Measurements from ENCODE around the gene CBY1. TPM values are rescaled to one million over a fixed set of nuclear protein-coding genes. Genes with fewer than 3 reads are reported as not detected.
A peak's percentile ranks its signal among the peaks of the same experiment; 100 is the strongest.

CBY1 gene
- total and polyA plus RNA-seq, 3 experiments from 2014 or later, result 7.6 to 15.1 (median 14.0) TPM

- no peaks in the 10 kb centered on the region for H3K27me3 ChIP-seq (ENCODE audit: insufficient read depth, low read length, poor library complexity, severe bottlenecking)
- H3K36me3 ChIP-seq (ENCODE audit: insufficient read depth, low read length), result no peaks in the 10 kb centered on the region
- peak overlapping the region; percentile 91 to 95 (median 93) for H3K4me3 Mint-ChIP-seq
- H3K4me1 ChIP-seq (ENCODE audit: insufficient read depth, low read length), result peaks cover 47% of the 10 kb centered on the region
- H3K4me1 Mint-ChIP-seq, result peaks cover 61 to 72% (median 66%) of the 10 kb centered on the region in 3 donors
- peak overlapping the region; percentile 82 for H3K4me3 ChIP-seq (ENCODE audit: low read length)
- POLR2A ChIA-PET, result interaction anchor here (0.5 to 4.2 kb wide), 19 partner anchors 9 to 862 kb away, joined by 3 to 36 read pairs (median 4); partner anchors contain the start of genes ANKRD54, CBX6 and TOMM22
- H3K9me3 ChIP-seq (ENCODE audit: low read length), result no peaks in the 10 kb centered on the region
- CTCF ChIA-PET, result interaction anchor here (0.9 to 1.8 kb wide), 8 partner anchors 9 to 86 kb away, joined by 3 to 5 read pairs (median 4); partner anchors contain the start of gene TOMM22
- peak overlapping the region; percentile 74 for H3K27ac ChIP-seq (ENCODE audit: low read depth, low read length)
- peaks cover 0 to under 1% (median 0%) of the 10 kb centered on the region in 5 donors for H3K9me3 Mint-ChIP-seq
- H3K36me3 Mint-ChIP-seq, result peaks cover 0 to 40% (median 5%) of the 10 kb centered on the region in 3 donors
- peak overlapping the region; percentile 74 to 98 (median 95) for H3K27ac Mint-ChIP-seq
- DNase-seq, result peak; percentile 17 to 56 (median 32)
- peaks cover 0 to 3% of the 10 kb centered on the region in 2 donors for H3K27me3 Mint-ChIP-seq
Measured at GRCh38 chr22:38706101-38706900, 49.9 kb downstream of the CBY1 start.

- H3K4me3 ChIP-seq (ENCODE audit: low read length), result peak overlapping the region; percentile 82
- H3K27me3 ChIP-seq (ENCODE audit: insufficient read depth, low read length, poor library complexity, severe bottlenecking), result no peaks in the 10 kb centered on the region
- peaks cover 42% of the 10 kb centered on the region for H3K4me1 ChIP-seq (ENCODE audit: insufficient read depth, low read length)
- Mint-ChIP-seq H3K27ac (peak overlapping the region; percentile 74 to 98 (median 95)), H3K36me3 (peaks cover 0 to 40% (median 5%) of the 10 kb centered on the region in 3 donors), H3K4me3 (peak overlapping the region; percentile 91 to 95 (median 93)), H3K27me3 (no peaks in the 10 kb centered on the region), H3K4me1 (peaks cover 56 to 68% (median 65%) of the 10 kb centered on the region in 3 donors), H3K9me3 (no peaks in the 10 kb centered on the region)
- peak overlapping the region; percentile 74 for H3K27ac ChIP-seq (ENCODE audit: low read depth, low read length)
- H3K36me3 ChIP-seq (ENCODE audit: insufficient read depth, low read length), result no peaks in the 10 kb centered on the region
- POLR2A ChIA-PET, result interaction anchor here (0.5 to 4.2 kb wide), 8 partner anchors 17 to 681 kb away, joined by 3 to 36 read pairs (median 10); no protein-coding TSS in a partner anchor
- CTCF ChIA-PET, result interaction anchor here (1.1 to 1.8 kb wide), 3 partner anchors 25 to 85 kb away, joined by 3 to 5 read pairs (median 4); partner anchors contain the start of gene TOMM22
- no peaks in the 10 kb centered on the region for H3K9me3 ChIP-seq (ENCODE audit: low read length)
- no peak for DNase-seq
Measured at GRCh38 chr22:38706901-38707195, 50.4 kb downstream of the CBY1 start.

GRCh38 chr22:38707346-38707745 lies 50.9 kb downstream of the CBY1 start:
- POLR2A ChIA-PET, result interaction anchor here (0.6 to 4.2 kb wide), 7 partner anchors 17 to 440 kb away, joined by 3 to 36 read pairs (median 9); partner anchors contain the start of gene TOMM22
- CTCF ChIA-PET, result interaction anchor here (1.1 to 1.8 kb wide), 4 partner anchors 17 to 85 kb away, joined by 3 to 5 read pairs (median 4); partner anchors contain the start of gene TOMM22
- Histone ChIP-seq H3K4me3 (ENCODE audit: low read length) (peak overlapping the region; percentile 82), H3K27ac (ENCODE audit: low read depth, low read length) (no peak overlapping the region), H3K9me3 (ENCODE audit: low read length) (no peaks in the 10 kb centered on the region), H3K4me1 (ENCODE audit: insufficient read depth, low read length) (peaks cover 40% of the 10 kb centered on the region), H3K27me3 (ENCODE audit: insufficient read depth, low read length, poor library complexity, severe bottlenecking) (no peaks in the 10 kb centered on the region), H3K36me3 (ENCODE audit: insufficient read depth, low read length) (no peaks in the 10 kb centered on the region)
- Mint-ChIP-seq H3K36me3 (peaks cover 0 to 44% (median 5%) of the 10 kb centered on the region in 3 donors), H3K4me1 (peaks cover 61 to 72% (median 70%) of the 10 kb centered on the region in 3 donors), H3K27me3 (no peaks in the 10 kb centered on the region), H3K4me3 (peak overlapping the region; percentile 91 to 95 (median 93)), H3K9me3 (no peaks in the 10 kb centered on the region), H3K27ac (peak overlapping the region; percentile 74 to 98 (median 95))
- no peak for DNase-seq

DNA sequence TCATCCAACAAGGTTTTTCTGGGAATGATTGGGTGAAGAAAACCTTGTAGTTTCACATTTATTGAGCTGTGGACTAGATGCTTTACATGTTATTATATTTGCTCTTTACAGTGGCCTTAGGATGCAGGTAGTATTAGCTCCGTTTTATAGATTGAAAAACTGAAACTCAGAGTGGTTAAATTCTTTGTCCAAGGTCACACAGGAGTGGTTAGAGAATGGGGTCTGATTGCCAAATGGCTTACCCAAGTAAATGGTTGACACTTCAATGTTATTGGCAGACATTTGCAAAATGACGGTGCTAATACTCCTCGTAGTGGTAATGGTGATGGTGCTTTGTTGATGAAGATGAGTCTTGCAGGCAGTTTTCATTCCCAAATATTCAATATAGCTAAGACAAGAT lies 51.5 kb downstream of the CBY1 start:
- H3K27me3 ChIP-seq (ENCODE audit: insufficient read depth, low read length, poor library complexity, severe bottlenecking), result no peaks in the 10 kb centered on the region
- H3K9me3 Mint-ChIP-seq, result no peaks in the 10 kb centered on the region
- H3K27me3 Mint-ChIP-seq, result no peaks in the 10 kb centered on the region
- H3K4me1 Mint-ChIP-seq, result peaks cover 67 to 79% (median 77%) of the 10 kb centered on the region in 3 donors
- no peak overlapping the region for H3K27ac ChIP-seq (ENCODE audit: low read depth, low read length)
- H3K36me3 ChIP-seq (ENCODE audit: insufficient read depth, low read length), result no peaks in the 10 kb centered on the region
- peaks cover 0 to 51% (median 5%) of the 10 kb centered on the region in 3 donors for H3K36me3 Mint-ChIP-seq
- H3K4me1 ChIP-seq (ENCODE audit: insufficient read depth, low read length), result peaks cover 47% of the 10 kb centered on the region
- H3K9me3 ChIP-seq (ENCODE audit: low read length), result no peaks in the 10 kb centered on the region
- no peak overlapping the region for H3K4me3 ChIP-seq (ENCODE audit: low read length)
- DNase-seq, result no peak
- ChIA-PET POLR2A (interaction anchor here (1.2 to 4.2 kb wide), 4 partner anchors 16 to 43 kb away, joined by 5 to 36 read pairs (median 25); partner anchors contain the start of gene TOMM22), CTCF (interaction anchor here (1.3 to 1.8 kb wide), 3 partner anchors 17 to 84 kb away, joined by 4 to 5 read pairs (median 4); no protein-coding TSS in a partner anchor)
- H3K4me3 Mint-ChIP-seq, result peak overlapping the region; percentile 53 to 95 (median 92)
- H3K27ac Mint-ChIP-seq, result peak overlapping the region; percentile 8 to 96 (median 48)

GRCh38 chr22:38709306-38709705 lies 52.9 kb downstream of the CBY1 start:
- Mint-ChIP-seq H3K27me3 (no peaks in the 10 kb centered on the region), H3K9me3 (no peaks in the 10 kb centered on the region), H3K27ac (peak overlapping the region in 3 of 8 donors; percentile 26 to 69 (median 29)), H3K4me3 (peak overlapping the region in 3 of 7 donors; percentile 22 to 51 (median 25)), H3K4me1 (peaks cover 73 to 85% (median 83%) of the 10 kb centered on the region in 3 donors), H3K36me3 (peaks cover 0 to 61% (median 5%) of the 10 kb centered on the region in 3 donors)
- H3K27me3 ChIP-seq (ENCODE audit: insufficient read depth, low read length, poor library complexity, severe bottlenecking), result no peaks in the 10 kb centered on the region
- ChIA-PET POLR2A (no interaction called here), CTCF (interaction anchor here (1.5 kb wide), 1 partner anchor 9 kb away, joined by 4 read pairs; no protein-coding TSS in a partner anchor)
- DNase-seq, result no peak
- no peaks in the 10 kb centered on the region for H3K9me3 ChIP-seq (ENCODE audit: low read length)
- no peak overlapping the region for H3K27ac ChIP-seq (ENCODE audit: low read depth, low read length)
- H3K4me3 ChIP-seq (ENCODE audit: low read length), result no peak overlapping the region
- peaks cover 56% of the 10 kb centered on the region for H3K4me1 ChIP-seq (ENCODE audit: insufficient read depth, low read length)
- H3K36me3 ChIP-seq (ENCODE audit: insufficient read depth, low read length), result peaks cover 5% of the 10 kb centered on the region

- Mint-ChIP-seq H3K27me3 (no peaks in the 10 kb centered on the region), H3K4me3 (no peak overlapping the region), H3K4me1 (peaks cover 75 to 87% (median 84%) of the 10 kb centered on the region in 3 donors), H3K36me3 (peaks cover 0 to 71% (median 8%) of the 10 kb centered on the region in 3 donors), H3K9me3 (no peaks in the 10 kb centered on the region), H3K27ac (peak overlapping the region in 2 of 8 donors; percentile 7 to 22)
- Histone ChIP-seq H3K27me3 (ENCODE audit: insufficient read depth, low read length, poor library complexity, severe bottlenecking) (no peaks in the 10 kb centered on the region), H3K9me3 (ENCODE audit: low read length) (no peaks in the 10 kb centered on the region), H3K4me1 (ENCODE audit: insufficient read depth, low read length) (peaks cover 51% of the 10 kb centered on the region), H3K27ac (ENCODE audit: low read depth, low read length) (no peak overlapping the region), H3K36me3 (ENCODE audit: insufficient read depth, low read length) (peaks cover 12% of the 10 kb centered on the region), H3K4me3 (ENCODE audit: low read length) (no peak overlapping the region)
- POLR2A ChIA-PET, result interaction anchor here (1.1 kb wide), 1 partner anchor 29 kb away, joined by 3 read pairs; the partner anchor contains the start of gene TOMM22
- DNase-seq, result no peak
- CTCF ChIA-PET, result interaction anchor here (1.5 kb wide), 1 partner anchor 8 kb away, joined by 4 read pairs; no protein-coding TSS in a partner anchor
Measured at GRCh38 chr22:38710351-38710750, 53.9 kb downstream of the CBY1 start.

GRCh38 chr22:38710866-38711265 lies 54.4 kb downstream of the CBY1 start:
- Mint-ChIP-seq H3K36me3 (peaks cover 0 to 76% (median 8%) of the 10 kb centered on the region in 3 donors), H3K27ac (peak overlapping the region in 3 of 8 donors; percentile 7 to 54 (median 22)), H3K9me3 (no peaks in the 10 kb centered on the region), H3K4me3 (no peak overlapping the region), H3K27me3 (no peaks in the 10 kb centered on the region), H3K4me1 (peaks cover 76 to 92% (median 84%) of the 10 kb centered on the region in 3 donors)
- H3K27ac ChIP-seq (ENCODE audit: low read depth, low read length), result no peak overlapping the region
- H3K4me3 ChIP-seq (ENCODE audit: low read length), result no peak overlapping the region
- CTCF ChIA-PET, result no interaction called here
- H3K36me3 ChIP-seq (ENCODE audit: insufficient read depth, low read length), result peaks cover 17% of the 10 kb centered on the region
- POLR2A ChIA-PET, result interaction anchor here (1.1 kb wide), 1 partner anchor 29 kb away, joined by 3 read pairs; the partner anchor contains the start of gene TOMM22
- no peak for DNase-seq
- H3K4me1 ChIP-seq (ENCODE audit: insufficient read depth, low read length), result peaks cover 51% of the 10 kb centered on the region
- no peaks in the 10 kb centered on the region for H3K9me3 ChIP-seq (ENCODE audit: low read length)
- no peaks in the 10 kb centered on the region for H3K27me3 ChIP-seq (ENCODE audit: insufficient read depth, low read length, poor library complexity, severe bottlenecking)
